Stimulated activated CD4-positive, alpha-beta T cell treated with anti-CD3 and anti-CD28 coated beads, Interleukin-15, amount 100 ng/mL, for 48 hours (primary cell): ENCODE measurements around the gene IL1A.

Experiments
- DNase-seq, 2 donors: peaks; one replicate each; pipeline ENCODE4 v3.0.0-alpha.2; 2020; ENCODE audit warnings: low read depth in 2 of 2

The IL1A gene

DNA sequence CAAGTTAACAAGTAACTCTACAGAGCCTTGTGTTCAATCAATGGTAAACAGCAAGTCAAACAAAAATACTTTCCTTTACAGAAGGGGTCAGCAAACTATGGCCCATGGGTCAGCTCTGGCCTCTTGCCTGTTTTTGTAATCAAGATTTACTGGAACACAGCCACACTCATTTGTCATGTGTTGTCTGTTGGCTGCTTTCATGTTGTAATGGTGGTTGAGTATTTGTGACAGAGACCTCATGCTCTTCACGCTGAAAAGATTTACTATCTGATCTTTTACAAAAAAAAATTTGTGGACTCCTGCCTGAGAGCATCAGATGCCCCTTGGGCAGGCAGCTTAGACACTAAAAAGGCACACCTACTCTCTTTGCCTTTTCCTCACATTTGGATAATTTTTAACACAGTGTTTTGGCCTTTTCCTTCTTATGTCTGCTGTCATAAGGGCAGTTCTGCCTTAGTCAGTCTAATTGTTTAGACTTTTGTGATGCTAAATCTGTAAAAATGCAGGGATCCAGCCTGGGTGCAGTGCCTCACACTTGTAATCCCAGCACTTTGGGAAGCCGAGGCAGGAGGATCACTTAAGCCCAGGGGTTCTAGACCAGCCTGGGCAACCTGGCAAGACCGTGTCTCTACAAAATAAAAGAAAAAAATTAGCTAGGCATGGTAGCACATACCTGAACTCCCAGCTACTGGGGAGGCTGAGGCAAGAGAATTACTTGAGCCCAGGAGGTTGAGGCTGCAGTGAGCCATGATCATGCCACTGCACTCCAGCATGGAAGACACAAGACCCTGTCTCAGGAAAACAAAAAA is 34.0 kb upstream of the IL1A start:
- no peak for DNase-seq

- no peak for DNase-seq
Observed at GRCh38 chr2:112817082-112817689, 32.9 kb upstream of the IL1A start.

DNA sequence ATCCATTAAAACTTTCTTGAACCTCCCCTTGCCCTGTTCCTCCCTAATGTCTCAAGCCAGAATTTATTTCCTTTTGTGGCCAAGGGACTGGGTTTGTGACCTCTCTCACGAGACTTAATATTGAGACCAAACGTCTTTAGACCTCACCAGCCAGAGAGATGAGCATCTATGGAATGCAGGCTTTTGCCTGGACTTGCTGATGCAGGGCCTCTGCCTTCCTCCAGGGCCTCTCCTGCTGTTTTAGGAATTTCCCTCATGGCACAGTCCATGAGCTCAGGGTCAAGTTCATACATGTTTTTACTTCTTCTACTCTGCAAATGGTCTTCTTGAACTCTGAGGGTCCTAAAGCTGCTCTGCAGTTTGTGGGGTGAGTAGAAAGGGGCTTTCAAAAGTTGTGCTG is 30.0 kb upstream of the IL1A start:
- no peak for DNase-seq

- no peak for DNase-seq
Observed at GRCh38 chr2:112813280-112813966, 29.1 kb upstream of the IL1A start.

GRCh38 chr2:112812318-112813267 is 28.3 kb upstream of the IL1A start:
- no peak for DNase-seq

DNA sequence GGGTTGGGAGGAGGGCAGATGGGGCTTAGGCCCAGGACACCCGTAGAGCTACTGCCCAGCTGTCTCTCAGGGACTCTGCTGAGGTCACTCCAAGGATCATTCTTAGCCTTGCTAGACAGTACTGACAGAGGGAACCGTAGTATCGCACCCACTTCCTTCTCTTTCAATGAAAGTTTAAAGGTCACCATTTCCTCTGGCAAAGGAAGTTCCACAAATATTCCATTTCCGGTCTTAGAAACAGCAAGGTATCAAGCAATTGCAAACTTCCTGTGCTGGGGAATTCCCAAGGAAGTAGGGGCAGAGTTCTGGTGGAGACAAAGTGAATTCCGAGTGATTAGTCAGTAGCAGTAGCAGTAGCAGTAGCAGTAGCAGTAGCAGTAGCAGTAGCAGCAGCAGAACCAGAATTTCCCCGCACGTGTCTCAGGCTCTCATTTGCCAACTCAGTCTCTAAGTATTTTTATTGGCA is 27.6 kb upstream of the IL1A start:
- DNase-seq, result no peak

- DNase-seq, result no peak
Observed at GRCh38 chr2:112811276-112811831, 27.1 kb upstream of the IL1A start.

GRCh38 chr2:112809112-112809511 is 24.8 kb upstream of the IL1A start:
- no peak for DNase-seq

- DNase-seq, result no peak
Observed at GRCh38 chr2:112807233-112807807, 23.0 kb upstream of the IL1A start.

DNA sequence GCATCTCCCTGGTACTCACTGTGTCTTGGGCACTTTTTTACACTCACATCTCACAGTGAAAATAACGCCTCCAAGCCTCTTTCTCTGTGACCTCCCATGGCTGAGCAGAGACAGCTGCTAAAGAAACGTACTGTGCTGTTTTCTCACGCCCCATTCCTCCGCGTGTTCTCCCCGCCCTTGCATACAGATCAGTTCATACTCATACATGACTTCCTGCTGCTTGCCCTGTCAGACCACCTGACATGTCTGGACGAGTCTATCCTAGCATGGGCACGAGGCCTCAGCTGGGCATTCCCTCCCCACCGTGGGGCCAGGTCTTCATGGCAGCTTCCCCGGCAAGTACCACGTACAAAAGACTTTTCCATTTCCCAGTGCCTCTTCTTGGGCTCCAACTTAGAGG is 21.2 kb upstream of the IL1A start:
- no peak for DNase-seq

DNA sequence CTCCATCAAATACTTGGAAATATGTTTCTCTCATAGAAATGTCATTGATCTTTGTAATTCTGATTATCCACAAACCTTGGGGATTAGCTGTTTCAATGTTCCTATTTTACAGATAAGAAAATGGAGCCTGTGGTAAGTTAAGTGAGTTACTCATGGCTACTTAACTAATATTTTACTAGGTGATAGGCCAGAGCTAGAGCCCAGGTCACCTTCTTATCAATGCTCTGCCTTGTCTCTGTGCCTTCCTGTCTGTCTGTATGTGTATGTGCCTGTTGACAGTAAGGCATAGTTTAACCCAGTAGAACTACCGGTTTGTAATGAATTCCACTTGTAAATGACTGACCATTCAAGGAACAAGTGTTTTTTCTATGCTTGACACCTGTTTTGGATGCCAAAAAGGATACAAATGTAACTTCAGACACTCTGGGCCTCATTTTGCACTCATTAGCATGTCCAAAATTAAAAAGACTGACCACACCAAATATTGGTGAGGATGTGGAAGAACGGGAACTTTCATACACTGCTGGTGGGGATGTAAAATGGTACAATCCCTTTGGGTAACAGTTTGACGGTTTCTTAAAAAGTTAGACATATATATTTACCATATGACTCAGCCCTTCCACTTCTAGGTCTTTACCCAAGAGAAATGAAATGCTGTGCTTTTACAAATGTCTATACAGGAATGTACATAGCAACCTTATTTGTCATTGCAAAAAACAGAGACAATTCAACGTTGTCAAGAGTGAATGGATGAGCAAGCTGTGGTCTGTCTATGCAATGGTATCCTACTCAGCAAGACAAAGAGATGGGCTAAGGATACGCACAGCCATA is 19.6 kb upstream of the IL1A start:
- no peak for DNase-seq

GRCh38 chr2:112800881-112801583 is 16.7 kb upstream of the IL1A start:
- no peak for DNase-seq

DNA sequence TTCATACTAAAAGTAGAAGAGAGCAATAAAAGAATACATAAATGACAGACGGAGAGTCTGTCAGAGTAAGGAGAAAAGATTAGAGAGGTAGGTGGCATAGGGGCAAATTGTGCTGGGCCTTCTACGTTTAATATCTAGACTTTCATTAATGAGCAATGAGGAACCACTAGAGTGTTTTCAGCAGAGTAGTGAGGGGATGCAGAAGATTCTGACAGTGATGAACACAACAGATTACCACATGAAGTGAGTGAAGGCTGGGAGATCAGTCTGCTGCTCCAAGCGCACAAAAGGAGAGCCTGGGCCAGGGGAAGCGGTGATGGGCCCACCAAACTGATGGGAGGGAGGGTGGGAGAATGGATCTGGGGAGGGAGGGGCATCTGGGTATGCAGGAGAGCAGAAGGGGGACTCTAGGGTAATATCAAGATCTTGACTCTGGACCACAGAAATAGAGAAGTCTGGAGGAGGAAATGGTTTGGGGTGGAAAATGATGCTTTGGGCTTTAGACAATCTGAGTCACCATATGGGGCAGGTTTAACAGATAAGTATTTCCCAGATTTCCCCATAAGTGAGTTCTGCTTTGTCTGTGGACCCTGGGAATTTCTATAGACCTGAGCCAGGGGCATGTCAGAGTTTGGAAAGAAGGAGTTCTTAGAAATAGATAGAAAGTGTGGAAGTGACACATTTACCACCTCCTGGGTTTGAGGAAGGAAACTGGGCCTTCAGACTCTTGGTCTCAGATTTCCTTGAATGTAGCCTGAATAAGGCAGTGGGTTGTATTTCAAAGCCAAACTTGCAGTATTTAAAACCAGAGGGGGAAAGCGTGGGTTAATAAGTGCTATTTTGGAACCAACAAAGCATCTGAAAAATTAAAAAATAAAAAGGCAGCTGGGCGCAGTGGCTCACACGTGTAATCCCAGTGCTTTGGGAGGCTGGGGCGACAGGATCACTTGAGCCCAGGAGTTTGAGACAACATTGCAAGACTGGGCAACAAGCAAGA is 15.0 kb upstream of the IL1A start:
- DNase-seq, result no peak

DNA sequence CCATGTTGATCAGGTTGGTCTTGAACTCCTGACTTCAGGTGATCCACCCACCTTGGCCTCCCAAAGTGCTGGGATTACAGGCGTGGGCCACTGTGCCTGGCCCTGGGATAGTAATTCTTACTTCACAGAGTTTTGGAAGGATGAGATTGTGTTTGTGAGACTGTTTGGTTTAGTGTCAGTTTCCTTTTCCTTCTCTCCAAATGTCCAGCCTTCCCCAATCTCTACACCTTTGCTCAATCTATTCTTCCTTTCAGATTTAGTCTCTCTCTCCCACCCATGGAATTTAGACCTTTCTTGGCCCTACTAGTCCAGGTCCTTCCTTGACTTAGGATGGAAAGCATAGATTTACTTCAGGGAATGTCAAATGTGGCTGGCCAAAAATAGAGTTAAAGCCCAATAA is 12.2 kb upstream of the IL1A start:
- DNase-seq, result no peak

- DNase-seq, result no peak
Observed at GRCh38 chr2:112795774-112796173, 11.5 kb upstream of the IL1A start.

- DNase-seq, result no peak
Observed at GRCh38 chr2:112794841-112795240, 10.5 kb upstream of the IL1A start.

GRCh38 chr2:112794131-112794733 is 9.9 kb upstream of the IL1A start:
- no peak for DNase-seq

- no peak for DNase-seq
Observed at GRCh38 chr2:112793449-112793978, 9.2 kb upstream of the IL1A start.
